DMS79 treated with DMSO at 0.1 percent for 48 hours (cell line): Measurements from ENCODE around the gene TAS1R2.
"Not testable (repeated sequence)": the region's sequence is repeated elsewhere in the genome, so short reads cannot be mapped to it uniquely, and the experiment has no call there.

Source experiments
- DNase-seq: peaks from one replicate; lab custom pipeline; 2025; lab: John Stamatoyannopoulos, UW

The TAS1R2 gene

DNA sequence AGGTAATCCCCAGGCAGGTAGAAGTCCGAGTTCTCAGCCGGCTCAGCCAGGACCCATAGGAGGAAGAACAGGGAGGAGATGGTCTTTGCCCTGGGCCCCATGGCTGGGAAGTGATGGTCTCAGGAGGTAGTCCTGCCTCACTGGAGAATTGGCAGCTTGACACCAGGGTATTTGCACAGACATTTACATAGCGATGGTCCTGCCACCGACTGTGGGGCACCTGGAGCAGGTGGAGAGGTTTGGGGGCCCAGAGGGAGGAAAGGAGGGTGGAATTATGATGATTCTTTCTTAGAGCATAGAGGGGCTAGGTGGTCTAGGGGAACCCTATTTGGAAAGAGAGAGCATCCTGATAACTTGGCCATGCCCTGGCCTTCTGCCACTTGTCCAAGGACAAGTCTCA lies at the start of gene TAS1R2:
Gene TAS1R2 (minus strand): TSS at position 101 of the 400 bp plus-strand sequence. CDS start 0 bp downstream, at position 101.
- DNase-seq: no peak

DNA sequence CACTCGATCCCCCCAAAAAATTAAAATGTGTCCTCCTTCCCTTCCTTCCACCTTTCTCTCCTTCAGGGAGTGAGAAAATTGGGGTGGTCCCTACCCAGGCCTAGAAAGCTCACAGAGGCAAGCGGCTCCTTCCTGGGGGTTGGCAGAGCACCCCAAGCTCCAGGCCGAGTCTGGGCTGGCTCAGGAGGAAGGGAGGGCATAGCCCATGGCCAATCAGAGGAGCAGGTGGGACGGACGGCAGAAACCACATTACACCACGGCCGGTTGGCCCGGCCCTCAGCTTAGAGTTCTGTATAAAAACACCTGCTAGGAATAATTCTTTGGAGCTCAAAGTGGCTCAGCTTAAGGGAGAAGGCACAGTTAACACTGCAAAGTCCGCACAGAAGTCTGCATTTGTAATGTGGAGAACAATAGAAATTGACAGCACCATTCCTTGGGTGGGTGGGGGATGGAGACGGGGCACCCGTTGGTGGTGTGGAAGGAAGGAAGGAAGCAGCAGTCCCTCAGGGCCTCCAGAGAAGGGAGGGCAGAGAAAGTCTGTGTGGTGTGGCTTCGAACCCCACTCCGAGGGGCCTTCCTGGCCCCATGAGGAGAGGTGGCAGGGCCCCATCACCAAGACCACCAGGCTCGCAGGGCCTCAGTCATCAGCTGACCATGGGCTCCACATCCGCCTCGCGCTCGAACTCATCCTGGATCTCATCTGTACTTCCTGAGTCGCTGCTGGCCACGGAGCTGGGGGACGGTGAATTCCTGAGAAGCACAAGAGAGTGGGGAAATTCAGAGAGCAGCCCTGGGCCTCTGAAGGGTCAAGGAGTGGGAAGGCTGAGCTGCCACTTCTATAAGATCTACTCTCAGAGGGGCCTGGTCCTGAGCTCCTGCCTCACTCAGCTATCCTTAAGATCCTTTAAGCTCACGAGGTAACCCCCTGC lies 48.7 kb upstream of the TAS1R2 start:
- DNase-seq: no peak

DNA sequence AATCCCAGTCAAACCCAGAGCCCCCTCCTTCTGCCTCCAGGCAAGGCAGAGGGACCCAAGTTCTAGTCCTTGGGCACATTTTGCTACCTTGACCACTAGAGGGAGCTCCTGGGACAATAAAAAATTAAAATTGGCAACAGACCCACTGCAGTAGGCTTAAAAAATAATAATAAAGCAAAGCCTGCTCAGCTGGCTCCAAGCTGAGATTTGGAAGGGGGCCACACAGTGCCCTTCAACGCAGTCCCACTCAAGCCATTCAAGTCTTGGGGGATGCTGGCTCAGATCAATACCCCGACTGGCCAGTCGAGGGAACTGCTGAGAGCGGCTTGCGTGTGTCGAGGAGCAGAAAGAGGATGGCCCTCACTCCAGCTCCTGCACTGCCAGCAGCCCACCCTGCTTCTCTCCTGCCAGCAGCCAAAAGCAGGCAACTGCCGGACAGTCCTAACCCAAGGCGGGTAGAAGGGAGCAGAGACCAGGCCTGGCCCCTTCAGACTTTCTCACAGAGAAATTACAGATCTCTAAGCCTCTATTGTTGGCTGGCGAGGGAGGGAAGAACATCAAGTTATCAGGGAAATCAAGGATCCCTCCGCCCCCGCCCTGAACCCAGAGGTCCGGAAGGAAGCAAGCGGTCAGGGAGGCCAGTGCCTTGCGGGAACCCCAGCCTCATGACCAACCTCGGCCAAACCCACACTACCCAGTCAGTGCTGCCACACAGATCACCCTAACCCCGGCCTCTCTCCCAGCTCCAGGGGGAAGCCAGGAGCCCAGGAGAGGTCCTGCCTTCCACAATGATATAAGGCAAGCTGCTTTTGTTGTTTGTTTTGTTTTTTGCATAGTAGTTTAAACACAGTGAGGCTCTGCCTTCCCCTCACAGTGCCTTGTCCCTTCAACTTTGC lies 47.8 kb upstream of the TAS1R2 start:
- DNase-seq: peak; percentile 74

DNA sequence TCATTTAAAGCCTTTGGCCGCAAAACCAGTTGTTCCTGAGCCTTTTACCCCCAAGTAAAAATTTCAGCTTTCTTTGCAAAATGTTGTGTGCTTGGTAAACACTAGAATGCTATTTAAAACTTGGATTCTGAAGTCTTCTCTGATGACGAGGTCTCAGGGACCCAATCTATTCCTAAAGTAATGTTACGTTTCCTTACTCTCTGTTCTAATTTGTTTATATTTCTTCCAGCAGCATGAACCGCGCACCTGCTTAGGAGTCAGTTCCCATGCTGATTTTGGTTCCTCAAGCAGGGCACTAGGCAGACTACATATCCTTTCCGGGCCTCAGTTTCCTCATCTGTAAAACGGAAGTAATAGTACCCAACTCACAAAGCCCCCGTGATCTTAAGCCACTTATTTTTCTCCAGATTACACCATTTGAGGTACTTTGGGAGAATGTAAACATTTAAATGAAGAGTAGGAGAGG lies 43.9 kb upstream of the TAS1R2 start:
- no peak for DNase-seq

DNA sequence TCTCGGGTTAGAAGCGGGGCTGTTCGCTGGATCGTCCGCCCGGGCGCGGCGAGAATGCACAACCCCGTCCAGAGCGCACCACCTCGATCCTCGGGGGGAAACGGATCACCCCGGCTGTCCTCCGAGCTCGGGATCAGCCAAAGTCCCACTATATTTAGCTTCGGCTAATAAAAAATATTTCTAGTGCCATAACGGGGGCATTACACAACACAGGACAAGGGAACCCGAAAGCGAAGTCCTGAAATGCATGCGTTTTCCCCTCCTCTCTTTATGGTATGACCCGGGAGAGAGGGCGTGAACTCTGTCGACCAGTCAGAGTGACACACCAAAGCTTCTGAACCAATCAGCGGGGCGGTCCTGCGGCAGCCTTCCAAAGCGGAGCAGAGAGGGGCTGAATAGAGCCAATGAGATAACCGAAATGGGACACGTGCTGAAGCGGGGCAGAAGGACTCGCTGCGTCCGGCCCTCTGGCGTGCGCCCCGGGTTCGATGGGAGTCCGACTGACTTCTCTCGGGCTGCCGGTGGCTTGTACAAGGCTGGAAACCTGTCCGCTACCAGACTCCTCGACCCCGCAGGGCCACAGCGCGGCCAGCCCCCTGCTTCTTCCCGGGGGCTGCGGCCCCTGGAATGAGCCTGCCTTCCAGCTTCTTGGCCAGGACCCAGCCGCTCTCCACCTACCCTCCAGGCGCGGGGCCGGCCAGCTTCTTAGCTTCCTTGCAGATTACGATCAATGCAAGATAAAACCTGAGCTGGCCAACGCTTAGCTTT lies 43.2 kb upstream of the TAS1R2 start, which contains the start of gene ALDH4A1:
Gene ALDH4A1 (minus strand): TSS at position 33 of the 768 bp plus-strand sequence. CDS start 32 bp downstream, at position 1.
- peak; percentile 98 for DNase-seq

DNA sequence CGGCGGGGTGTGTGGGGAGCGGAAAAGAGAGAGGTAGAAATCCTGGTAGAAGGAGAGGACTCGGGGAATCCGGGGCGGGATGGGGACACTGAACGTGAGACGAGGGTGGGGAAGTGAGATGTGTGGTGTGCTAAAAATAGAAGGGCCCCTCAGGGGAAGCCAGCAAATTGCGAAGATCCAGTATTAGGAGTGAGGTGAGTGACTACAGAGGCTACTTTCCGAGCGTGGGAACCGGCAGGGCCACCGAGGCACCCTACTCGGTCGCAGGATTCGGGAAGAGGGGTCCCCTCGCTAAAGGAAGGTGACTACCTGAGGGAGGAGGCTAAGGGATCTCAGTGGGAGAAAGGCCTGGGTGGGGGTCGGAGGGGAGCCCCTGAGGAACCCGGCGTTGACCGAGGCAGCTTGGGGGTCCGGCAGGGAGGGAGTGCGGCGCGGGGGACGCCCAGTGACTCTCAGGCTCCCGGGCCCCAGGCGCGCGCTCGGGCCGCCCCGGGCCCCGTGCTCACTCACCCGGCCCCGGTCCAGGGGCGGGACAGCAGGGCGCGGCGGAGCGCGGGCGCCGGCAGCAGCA lies 42.6 kb upstream of the TAS1R2 start:
- no peak for DNase-seq

DNA sequence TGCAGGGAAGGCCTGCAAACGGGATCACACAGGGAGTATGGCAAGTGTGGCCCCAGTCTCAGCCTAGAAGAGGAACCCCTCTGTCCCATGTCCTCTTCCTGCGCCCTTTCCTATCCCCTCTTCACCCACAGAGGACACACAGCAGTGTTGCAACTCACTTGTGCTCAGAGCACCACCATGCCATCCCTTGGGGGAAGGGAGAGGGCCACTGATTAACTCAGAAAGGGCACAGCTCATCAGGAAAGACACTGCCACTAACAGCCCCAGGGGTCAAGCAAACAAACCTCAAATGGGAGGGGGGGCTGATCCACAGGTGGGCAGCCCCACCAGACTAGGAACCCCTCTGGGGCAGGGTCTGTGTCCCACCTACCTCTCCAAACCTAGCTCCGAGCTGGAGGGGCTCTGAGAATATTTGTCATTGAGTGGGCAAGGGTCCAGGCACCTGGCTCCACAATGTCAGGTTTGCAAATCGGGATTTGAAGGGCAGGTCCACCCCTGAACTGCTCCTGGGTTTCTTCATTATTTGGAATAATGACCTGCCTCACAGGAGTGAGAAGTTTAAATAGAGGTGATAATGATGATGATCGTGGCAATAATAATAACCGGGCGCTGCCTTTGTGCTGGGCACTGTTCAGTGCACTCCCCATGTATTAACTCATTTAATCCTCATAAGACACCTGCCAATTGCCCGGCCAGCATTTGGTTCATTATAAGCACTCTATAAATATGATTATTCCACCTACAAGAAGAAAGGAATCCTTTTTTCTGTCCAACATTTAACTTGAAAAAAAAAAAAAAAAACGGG lies 41.9 kb upstream of the TAS1R2 start:
- DNase-seq: no peak

DNA sequence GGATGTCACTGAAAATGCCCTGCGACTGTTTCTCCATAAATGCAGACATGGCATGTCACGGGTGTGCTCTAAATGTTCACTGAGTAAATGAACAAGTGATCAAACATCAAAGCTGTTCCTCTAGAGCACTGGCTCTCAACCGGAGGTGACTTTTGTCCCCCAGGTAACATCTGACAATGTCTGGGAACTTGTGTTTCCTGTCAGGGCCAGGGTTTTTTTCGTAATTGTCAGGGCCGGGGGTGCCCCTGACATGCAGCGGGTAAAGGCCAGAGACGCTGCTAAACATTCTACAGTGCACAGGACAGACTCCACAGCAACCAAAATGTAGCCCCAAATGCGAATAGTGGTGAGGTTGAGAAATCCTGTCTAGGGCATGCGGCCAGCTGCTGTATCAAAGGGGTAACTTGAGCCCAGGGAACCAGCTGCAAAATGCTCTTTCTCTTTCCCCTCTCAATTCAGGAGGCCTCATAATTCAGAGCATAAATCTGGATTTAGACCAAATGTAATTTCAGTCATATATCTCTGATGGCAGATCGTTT lies 40.9 kb upstream of the TAS1R2 start:
- DNase-seq: peak; percentile 56

DNA sequence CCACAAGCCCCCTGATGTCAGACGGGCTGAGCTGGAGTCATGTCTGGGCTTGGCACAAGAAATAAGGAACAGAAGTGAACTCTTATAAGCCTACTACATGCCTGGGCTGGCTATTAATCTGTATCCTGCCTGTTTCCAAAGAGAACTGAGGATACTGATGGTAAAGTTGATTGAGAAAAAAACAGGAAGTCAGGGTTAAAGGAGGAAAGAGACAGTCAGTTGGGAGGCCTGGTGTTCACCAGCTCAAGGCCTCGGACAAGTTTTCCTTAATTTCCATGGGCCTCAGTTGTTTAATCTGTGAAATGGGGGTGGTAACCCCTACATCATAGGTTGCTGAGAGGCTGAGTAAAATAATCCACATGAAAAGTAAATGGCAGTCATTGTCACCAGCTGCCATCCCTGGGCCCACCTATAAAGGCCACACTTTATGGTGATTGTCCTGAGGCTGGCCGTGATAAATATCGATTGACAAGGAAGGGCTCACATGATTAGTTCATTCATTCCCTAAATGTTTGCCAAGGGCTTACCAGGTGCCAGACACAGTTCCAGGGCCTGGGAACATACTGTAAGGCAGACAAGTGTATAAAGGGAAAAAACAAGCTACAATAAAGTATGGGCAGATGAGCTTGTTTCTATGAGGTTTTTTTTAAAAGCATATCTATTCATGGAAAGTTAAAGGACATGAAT lies 40.0 kb upstream of the TAS1R2 start:
- DNase-seq: no peak

DNA sequence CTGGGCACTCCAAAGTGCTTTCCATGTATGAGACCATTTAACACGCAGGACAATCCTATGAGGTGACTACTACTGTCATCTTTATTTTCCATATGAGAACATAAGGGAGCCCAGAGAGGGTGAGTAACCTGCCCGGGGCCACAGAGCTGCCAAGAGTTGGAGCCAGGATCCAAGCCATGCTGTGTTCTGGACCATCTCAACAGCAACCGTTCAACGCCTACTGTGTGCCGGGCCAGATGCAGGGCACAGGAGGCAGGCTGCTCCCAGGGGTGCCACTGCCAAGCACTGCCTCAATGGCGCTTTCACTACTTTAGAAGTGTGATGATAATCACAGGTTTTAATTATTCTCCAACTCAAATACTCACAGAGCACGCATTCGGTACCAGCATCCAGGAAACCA lies 39.1 kb upstream of the TAS1R2 start:
- DNase-seq: no peak

DNA sequence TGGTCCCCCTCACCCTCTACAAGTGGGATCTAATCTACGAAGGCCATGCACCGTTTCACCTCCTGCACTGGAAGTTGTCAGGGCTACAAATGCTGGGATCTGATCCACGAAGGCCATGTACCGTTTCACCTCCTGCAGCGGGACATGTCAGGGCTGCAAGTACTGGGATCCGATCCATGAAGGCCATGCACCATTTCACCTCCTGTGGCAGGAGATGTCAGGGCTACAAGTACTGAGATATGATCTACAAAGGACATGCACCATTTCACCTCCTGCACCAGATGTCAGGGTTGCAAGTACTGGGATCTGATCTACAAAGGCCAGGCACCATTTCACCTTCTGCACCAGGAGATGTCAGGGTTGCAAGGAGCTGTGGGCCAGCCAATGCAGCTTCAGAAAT lies 35.9 kb upstream of the TAS1R2 start:
- DNase-seq: peak; percentile 96

DNA sequence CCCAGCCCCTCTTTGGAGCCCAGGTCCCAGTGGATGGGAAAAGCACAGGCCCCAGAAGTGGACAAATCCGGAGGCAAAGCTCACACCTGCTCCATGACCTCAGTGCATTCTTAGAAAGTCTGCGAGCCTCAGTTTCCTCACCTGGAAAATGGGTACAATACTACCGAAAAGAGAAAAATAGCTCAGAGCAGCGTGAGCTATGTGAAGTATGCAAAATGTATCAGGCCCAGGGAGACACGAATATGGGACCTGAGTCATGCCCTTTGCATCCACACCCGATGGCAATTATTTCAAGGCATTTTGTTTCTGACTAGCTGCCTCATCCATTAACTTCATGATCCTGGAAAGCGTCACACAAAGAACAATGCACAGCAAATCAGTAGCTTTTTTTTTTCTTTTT lies 33.7 kb upstream of the TAS1R2 start:
- no peak for DNase-seq

DNA sequence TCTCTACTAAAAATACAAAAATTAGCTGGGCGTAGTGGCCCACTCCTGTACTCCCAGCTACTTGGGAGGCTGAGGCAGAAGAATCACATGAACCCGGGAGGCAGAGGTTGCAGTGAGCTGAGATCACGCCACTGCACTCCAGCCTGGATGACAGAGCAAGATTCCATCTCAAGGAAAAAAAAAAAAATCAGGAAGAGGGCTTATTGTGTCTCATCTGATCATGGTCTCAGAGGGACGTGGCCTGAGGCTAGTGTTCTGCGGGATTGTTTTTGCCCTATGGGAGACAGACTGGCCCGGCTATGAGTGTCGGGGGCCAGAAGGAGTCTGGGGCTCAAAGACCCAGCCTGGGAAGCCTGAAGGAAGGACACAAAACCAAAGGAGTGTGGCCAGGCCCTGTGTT lies 32.4 kb upstream of the TAS1R2 start:
- not testable (repeated sequence) for DNase-seq

DNA sequence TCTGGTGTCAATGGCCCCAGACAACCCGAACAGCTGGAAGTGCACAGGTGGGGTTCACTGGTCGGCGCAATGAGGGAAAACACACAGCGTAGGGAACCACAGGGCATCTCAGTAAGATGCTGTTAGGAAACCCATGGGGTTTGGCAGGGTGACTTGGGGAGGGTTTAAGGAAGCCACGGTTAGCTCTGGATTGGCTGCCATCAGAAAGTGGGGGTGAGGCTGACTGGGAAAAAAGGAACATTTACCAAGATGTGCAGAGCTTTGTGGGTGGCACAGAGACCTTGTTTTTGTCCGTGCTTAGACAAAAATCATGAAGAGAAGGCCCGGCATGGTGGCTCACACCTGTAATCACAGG lies 31.9 kb upstream of the TAS1R2 start:
- no peak for DNase-seq

DNA sequence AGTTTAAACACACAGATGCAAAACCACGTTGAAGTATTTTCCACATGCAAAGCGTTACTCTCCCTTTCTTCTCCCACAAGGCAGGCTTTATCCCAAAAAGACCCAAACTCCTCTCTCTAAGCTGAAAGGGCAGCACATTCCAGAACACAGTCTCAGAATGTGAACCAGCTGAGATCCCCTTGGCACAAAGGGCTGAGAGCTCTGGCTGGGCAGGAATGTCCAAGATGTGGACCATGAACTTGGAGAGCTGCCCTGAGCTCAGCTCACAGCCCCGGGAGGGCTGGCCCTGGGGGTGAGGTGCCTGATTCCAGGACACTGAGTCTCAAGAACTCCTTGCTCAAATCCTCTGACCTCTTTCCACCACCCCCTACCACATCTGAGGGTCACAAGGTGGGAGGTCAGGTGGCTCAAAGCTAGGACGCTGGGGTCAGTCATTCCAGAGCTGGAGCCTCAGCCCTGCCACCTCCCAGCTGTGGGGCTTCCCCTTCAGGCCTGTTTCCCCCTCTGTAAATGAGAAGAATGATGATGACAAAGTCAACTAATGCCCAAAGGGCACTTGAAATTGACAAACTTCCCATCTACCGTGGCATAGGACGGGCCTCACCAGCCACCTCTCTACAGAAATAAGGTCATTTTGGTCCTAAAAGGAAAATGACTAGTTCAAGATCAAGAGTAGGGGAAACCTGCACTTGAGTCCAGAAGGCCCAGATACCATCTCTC lies 31.4 kb upstream of the TAS1R2 start:
- no peak for DNase-seq

DNA sequence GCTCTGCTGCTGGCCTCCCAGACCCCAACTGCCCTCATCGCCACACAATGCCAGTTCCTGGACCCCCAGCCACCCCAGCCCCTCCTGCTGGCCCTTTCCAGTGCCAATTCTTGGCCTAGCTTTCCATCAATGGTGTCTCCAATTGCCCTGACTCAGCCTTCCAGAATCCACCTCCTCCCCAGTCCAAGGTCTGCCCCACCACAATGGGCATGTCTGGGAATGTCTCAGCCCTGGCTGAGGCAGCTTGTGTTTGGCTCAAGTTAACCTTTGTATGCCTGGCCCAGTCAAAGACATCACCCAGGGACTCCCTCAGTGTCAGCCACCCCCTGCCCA lies 26.5 kb upstream of the TAS1R2 start:
- no peak for DNase-seq

DNA sequence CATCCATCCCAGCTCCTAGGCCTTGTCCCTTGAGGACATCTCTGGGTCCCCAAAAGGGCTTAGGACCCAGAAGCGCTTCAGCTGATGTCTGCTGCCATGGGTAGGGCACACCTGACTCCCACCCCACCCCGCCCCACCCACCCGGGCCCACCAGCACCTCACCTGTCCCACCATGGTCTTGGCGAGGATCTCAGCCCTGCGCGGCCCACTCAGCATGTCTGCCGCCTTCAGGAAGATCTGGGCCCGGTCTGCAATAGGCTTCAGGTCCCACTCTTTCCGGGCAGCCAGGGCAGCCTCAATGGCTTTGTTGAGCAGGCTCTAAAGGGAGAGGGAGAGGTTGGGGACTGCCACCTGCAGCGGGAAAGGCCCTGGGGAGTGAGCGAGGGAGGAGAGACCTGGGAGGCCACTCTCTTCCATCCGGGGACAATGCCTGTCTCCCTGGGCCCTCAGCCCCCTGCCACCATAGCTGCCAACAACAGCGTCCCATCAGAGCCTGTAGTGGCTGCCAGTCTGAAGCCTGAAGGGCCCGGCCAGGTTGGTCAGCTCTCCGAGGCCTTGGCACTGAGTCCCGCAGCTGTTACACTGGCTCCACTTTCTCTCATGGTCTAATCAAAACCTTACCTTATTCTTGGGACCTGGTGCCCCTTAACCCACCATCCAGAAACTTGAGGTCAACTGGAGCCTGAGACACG lies 26.0 kb upstream of the TAS1R2 start:
- DNase-seq: no peak

DNA sequence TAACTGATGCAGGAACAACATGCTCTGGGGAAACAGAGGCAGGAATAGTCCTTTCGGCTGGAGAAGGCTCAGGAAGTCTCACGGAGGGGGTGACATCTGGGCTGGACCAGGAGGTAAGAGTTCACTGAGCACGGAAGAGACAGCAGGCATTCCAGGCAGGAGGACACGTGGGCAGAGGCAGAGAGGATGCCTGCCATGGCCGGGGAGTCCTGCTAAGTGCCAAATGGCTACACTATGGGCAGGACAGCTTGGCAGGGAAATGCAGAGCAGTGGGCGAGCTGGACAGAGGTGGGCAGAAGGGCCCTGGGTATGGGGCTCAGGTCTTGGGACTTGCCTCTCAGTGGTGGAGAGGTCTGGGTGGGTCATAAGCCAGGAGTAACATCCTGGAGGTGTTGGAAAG lies 25.3 kb upstream of the TAS1R2 start:
- no peak for DNase-seq

DNA sequence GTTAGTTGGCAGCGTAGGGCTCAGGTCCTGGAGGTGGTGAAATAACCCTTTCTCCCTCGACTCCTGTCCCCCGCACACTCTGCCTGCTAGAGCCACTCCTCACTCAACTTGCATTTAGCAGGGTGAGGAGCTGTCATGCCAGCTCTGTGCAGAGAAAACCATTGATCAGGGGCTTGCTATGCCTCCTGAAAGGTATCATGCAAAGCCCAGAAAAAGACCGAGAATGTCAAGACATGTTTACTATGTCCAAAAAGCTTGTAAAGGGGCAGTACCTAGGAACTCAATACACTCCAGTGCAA lies 24.9 kb upstream of the TAS1R2 start:
- no peak for DNase-seq
